GM03348 (cell line): ENCODE measurements around the gene CCDC194.

Source experiments
- DNase-seq: peaks from one replicate; pipeline ENCODE4 v3.0.0; 2012; ENCODE audit warnings: low spot score

CCDC194 gene

GRCh38 chr19:17393914-17394313, at the start of gene CCDC194:
Gene CCDC194, minus strand, starts transcription at chr19:17394196. Its CDS starts 38 bp downstream, at chr19:17394158.
- DNase-seq: no peak

GRCh38 chr19:17441241-17442021, 47.4 kb upstream of the CCDC194 start:
- DNase-seq: peak; percentile 40

GRCh38 chr19:17436874-17437267, 42.9 kb upstream of the CCDC194 start:
- DNase-seq: no peak

GRCh38 chr19:17436094-17436873, 42.3 kb upstream of the CCDC194 start:
- DNase-seq: no peak

GRCh38 chr19:17435218-17435617, 41.2 kb upstream of the CCDC194 start:
- no peak for DNase-seq

GRCh38 chr19:17431417-17431816, 37.4 kb upstream of the CCDC194 start:
- DNase-seq: no peak

- no peak for DNase-seq
Measured at GRCh38 chr19:17429641-17430113, 35.7 kb upstream of the CCDC194 start.

- peak; percentile 53 for DNase-seq
Measured at GRCh38 chr19:17424743-17425365, 30.9 kb upstream of the CCDC194 start.

GRCh38 chr19:17423429-17424208, 29.6 kb upstream of the CCDC194 start:
- no peak for DNase-seq

GRCh38 chr19:17421942-17422341, 27.9 kb upstream of the CCDC194 start:
- DNase-seq: no peak

GRCh38 chr19:17420475-17420924, 26.5 kb upstream of the CCDC194 start:
- DNase-seq: peak; percentile 52

GRCh38 chr19:17419621-17420474, 25.9 kb upstream of the CCDC194 start, which contains the start of gene MVB12A:
Gene MVB12A, plus strand, starts transcription at chr19:17420047. Its CDS starts 89 bp downstream, at chr19:17420136.
- DNase-seq: peak; percentile 99

GRCh38 chr19:17419154-17419620, 25.2 kb upstream of the CCDC194 start:
- DNase-seq: no peak

GRCh38 chr19:17418710-17419109, 24.7 kb upstream of the CCDC194 start:
- no peak for DNase-seq

GRCh38 chr19:17415121-17415520, 21.1 kb upstream of the CCDC194 start:
- no peak for DNase-seq

GRCh38 chr19:17414097-17414496, 20.1 kb upstream of the CCDC194 start:
- no peak for DNase-seq

- no peak for DNase-seq
Measured at GRCh38 chr19:17411801-17412200, 17.8 kb upstream of the CCDC194 start.

- no peak for DNase-seq
Measured at GRCh38 chr19:17409990-17410389, 16.0 kb upstream of the CCDC194 start.

GRCh38 chr19:17406887-17407196, 12.8 kb upstream of the CCDC194 start:
- no peak for DNase-seq

- no peak for DNase-seq
Measured at GRCh38 chr19:17406046-17406886, 12.3 kb upstream of the CCDC194 start.
